ENCODE data around the gene PCDHGA7.
"Not testable (repeated sequence)": the region's sequence is repeated elsewhere in the genome, so short reads cannot be mapped to it uniquely, and the experiment has no call there.

PCDHGA7 gene

GRCh38 chr5:141432726-141433125 lies 50.2 kb downstream of the PCDHGA7 start:
- not testable (repeated sequence) for DNase-seq

- no peak for DNase-seq
Observed at GRCh38 chr5:141434006-141434405, 51.5 kb downstream of the PCDHGA7 start.

Data from stimulated activated CD4-positive, alpha-beta T cell treated with anti-CD3 and anti-CD28 coated beads, Interleukin-4, amount 100 ng/mL, for 24 hours (primary cell).